Uterus (tissue), 4 donors: ENCODE results near the gene EFHB. TPM values are rescaled to one million over a fixed set of nuclear protein-coding genes. Genes with fewer than 3 reads are reported as not detected.
A peak's percentile ranks its signal among the peaks of the same experiment; 100 is the strongest.
"Not testable (repeated sequence)": the region's sequence is repeated elsewhere in the genome, so short reads cannot be mapped to it uniquely, and the experiment has no call there.

ENCODE experiments used
- DNase-seq, 2 donors: peaks; one replicate each; pipeline ENCODE4 v3.0.0-alpha.2; 2019 to 2020
- H3K27ac ChIP-seq, 2 donors: fragments of 200-600 bp; sonication (generic); 1 replicate in 1 of 2; 2 replicates in 1 of 2; pipeline ENCODE4 v1.5.1; 2016 to 2018
- H3K27me3 ChIP-seq, 2 donors: fragments of 200-600 bp; sonication (generic); one replicate each; pipeline ENCODE4 v1.5.1; 2018 to 2019; ENCODE audit warnings: control low read depth in 1 of 2
- H3K36me3 ChIP-seq, 2 donors: fragments of 200-600 bp; sonication (generic); one replicate each; pipeline ENCODE4 v1.5.1; 2019; ENCODE audit warnings: control low read depth in 1 of 2
- H3K4me1 ChIP-seq, 2 donors: fragments of 200-600 bp; sonication (generic); one replicate each; pipeline ENCODE4 v1.5.1; 2018 to 2019; ENCODE audit warnings: control low read depth in 1 of 2
- H3K4me3 ChIP-seq, 2 donors: fragments of 200-600 bp; sonication (generic); 1 replicate in 1 of 2; 2 replicates in 1 of 2; pipeline ENCODE4 v1.5.1; 2018 to 2019; ENCODE audit warnings: mild to moderate bottlenecking in 1 of 2
- H3K9me3 ChIP-seq, 2 donors: fragments of 200-600 bp; sonication (generic); one replicate each; pipeline ENCODE4 v1.5.1; 2019; ENCODE audit warnings: control low read depth in 1 of 2
- CTCF ChIP-seq, 4 experiments: fragments of 200-600 bp in 2 of 4; fragments of 450-650 bp in 2 of 4; sonication (generic) in 2 of 4; IDR thresholded peaks; one replicate each; pipeline ENCODE4 v1.5.1; 2016 to 2019; ENCODE audit warnings: antibody characterized with exemption in 4 of 4, mild to moderate bottlenecking in 2 of 4, moderate library complexity in 1 of 4
- POLR2A ChIP-seq, 2 donors: fragments of 450-650 bp; IDR thresholded peaks; one replicate each; pipeline ENCODE4 v1.6.1; 2016; ENCODE audit warnings: antibody characterized with exemption in 2 of 2, mild to moderate bottlenecking in 1 of 2, moderate library complexity in 1 of 2
- intact Hi-C: fragments of 100-400 bp; cut with DNase I; formaldehyde crosslinking; loops from one replicate; pipeline ENCODE4 v1.15.1; 2023; ENCODE audit warnings: low total_unique reads
- total RNA-seq, 4 donors: library from RNA; depleted of rRNA in 3 of 4; stranded (reverse); fragments of >200 nt in 3 of 4; gene quantifications; one replicate each; pipeline versions ENCODE4 v1.1.0 to v1.2.4, GENCODE V29; 2014 to 2023
- donor health status: DM: yes; HTN: yes; CAD: no.

Gene EFHB
- total RNA-seq, 4 donors from 2014 or later: under 0.01 to 5.7 (median 1.2) TPM; not detected in 1

GRCh38 chr3:19891740-19892139 is 42.3 kb downstream of the EFHB start:
- Histone ChIP-seq H3K36me3 (no peaks in the 10 kb centered on the region), H3K4me3 (no peak overlapping the region), H3K4me1 (no peaks in the 10 kb centered on the region), H3K9me3 (no peaks in the 10 kb centered on the region), H3K27me3 (no peaks in the 10 kb centered on the region), H3K27ac (no peak overlapping the region)
- TF ChIP-seq CTCF (IDR thresholded peaks at IDR 0.05) (no peak), POLR2A (IDR thresholded peaks at IDR 0.05) (no peak)
- DNase-seq: no peak
- intact Hi-C loops: no loop called here

GRCh38 chr3:19888428-19889152 is 45.4 kb downstream of the EFHB start:
- no peaks in the 10 kb centered on the region for H3K4me1 ChIP-seq
- DNase-seq: no peak
- H3K27ac ChIP-seq: peak overlapping the region; percentile 41 to 55
- intact Hi-C loops: no loop called here
- no peak overlapping the region for H3K4me3 ChIP-seq
- TF ChIP-seq POLR2A (IDR thresholded peaks at IDR 0.05): no peak
- TF ChIP-seq CTCF (IDR thresholded peaks at IDR 0.05): no peak
- H3K27me3 ChIP-seq: no peaks in the 10 kb centered on the region
- no peaks in the 10 kb centered on the region for H3K36me3 ChIP-seq
- H3K9me3 ChIP-seq: no peaks in the 10 kb centered on the region

- DNase-seq, H3K27ac ChIP-seq, H3K27me3 ChIP-seq, intact Hi-C loops, H3K9me3 ChIP-seq, H3K4me3 ChIP-seq, H3K4me1 ChIP-seq, H3K36me3 ChIP-seq: not testable (repeated sequence)
Measured at GRCh38 chr3:19887122-19887521, 46.9 kb downstream of the EFHB start.

GRCh38 chr3:19886404-19886803 is 47.6 kb downstream of the EFHB start:
- no peaks in the 10 kb centered on the region for H3K36me3 ChIP-seq
- intact Hi-C loops: no loop called here
- no peak for DNase-seq
- H3K4me3 ChIP-seq: no peak overlapping the region
- H3K27ac ChIP-seq: no peak overlapping the region
- no peaks in the 10 kb centered on the region for H3K9me3 ChIP-seq
- TF ChIP-seq CTCF (IDR thresholded peaks at IDR 0.05) (no peak), POLR2A (IDR thresholded peaks at IDR 0.05) (no peak)
- no peaks in the 10 kb centered on the region for H3K27me3 ChIP-seq
- no peaks in the 10 kb centered on the region for H3K4me1 ChIP-seq

GRCh38 chr3:19885468-19885867 is 48.5 kb downstream of the EFHB start:
- no peak for TF ChIP-seq POLR2A (IDR thresholded peaks at IDR 0.05)
- peak; percentile 14 to 36 (median 32) for TF ChIP-seq CTCF (IDR thresholded peaks at IDR 0.05)
- no peak overlapping the region for H3K4me3 ChIP-seq
- intact Hi-C loops: no loop called here
- no peaks in the 10 kb centered on the region for H3K4me1 ChIP-seq
- H3K36me3 ChIP-seq: no peaks in the 10 kb centered on the region
- no peak for DNase-seq
- no peaks in the 10 kb centered on the region for H3K9me3 ChIP-seq
- H3K27me3 ChIP-seq: no peaks in the 10 kb centered on the region
- H3K27ac ChIP-seq: no peak overlapping the region
